Prostate gland (tissue), 2 donors: Measurements from ENCODE around the gene TRAF4.

ENCODE experiments used
- CTCF ChIP-seq, 4 experiments: fragments of 200-600 bp in 2 of 4; fragments of 450-650 bp in 2 of 4; sonication (generic) in 2 of 4; IDR thresholded peaks; 1 replicate in 3 of 4; 2 replicates in 1 of 4; pipeline ENCODE4 v1.5.1; 2016 to 2019; ENCODE audit warnings: antibody characterized with exemption in 4 of 4, mild to moderate bottlenecking in 2 of 4, moderate library complexity in 2 of 4
- POLR2A ChIP-seq: fragments of 450-650 bp; IDR thresholded peaks from one replicate; pipeline ENCODE4 v1.6.1; 2016; ENCODE audit warnings: antibody characterized with exemption, mild to moderate bottlenecking
- POLR2AphosphoS5 ChIP-seq: sonication (generic); formaldehyde crosslinking; IDR thresholded peaks from one replicate; pipeline ENCODE4 v1.6.1; 2017; ENCODE audit warnings: antibody characterized with exemption

GRCh38 chr17:28777178-28777577 is 33.4 kb downstream of the TRAF4 start:
- TF ChIP-seq CTCF (IDR thresholded peaks at IDR 0.05): no peak
- TF ChIP-seq POLR2A: no peak
- TF ChIP-seq POLR2AphosphoS5: peak; percentile 64
